SK-N-SH (cell line): ENCODE results near the gene GOLM1. TPM values are rescaled to one million over a fixed set of nuclear protein-coding genes. Genes with fewer than 3 reads are reported as not detected.

Experiments used
- CTCF ChIA-PET: fragments of 300-600, 350-600 bp; formaldehyde crosslinking; extraction: SDS; loops from one replicate; lab custom pipeline; 2021; lab: Yijun Ruan, JAX
- POLR2A ChIA-PET: fragments of 350-600 bp; sonication (Branson Sonifier 250); formaldehyde crosslinking; extraction: SDS; loops from one replicate; lab custom pipeline; 2020; ENCODE audit warnings: antibody characterized with exemption, inconsistent platforms; lab: Yijun Ruan, JAX
- DNase-seq: peaks from one replicate; pipeline ENCODE4 v3.0.0; 2012
- H2AFZ ChIP-seq: fragments of 200-600 bp; sonication (generic); 2 replicates; pipeline ENCODE4 v1.8.1; 2016; ENCODE audit warnings: antibody characterized with exemption, mild to moderate bottlenecking, low read depth
- H3F3A ChIP-seq: fragments of 200-600 bp; sonication (generic); replicated peaks from 2 replicates; pipeline ENCODE3; 2016; ENCODE audit warnings: antibody characterized with exemption, mild to moderate bottlenecking; ENCODE audit not compliant: insufficient read depth
- H3K27ac ChIP-seq, 2 experiments: fragments of 200-500 bp in 1 of 2; fragments of 200-600 bp in 1 of 2; sonication (Bioruptor generic) in 1 of 2; sonication (generic), shearing (Covaris generic) in 1 of 2; 2 replicates each; pipeline versions ENCODE4 v1.5.1 to v1.6.1; 2014 to 2016; ENCODE audit warnings: low read depth in 2 of 2, inconsistent platforms in 1 of 2, low read length in 1 of 2, mild to moderate bottlenecking in 1 of 2, mixed read lengths in 1 of 2
- H3K27me3 ChIP-seq: fragments of 200-600 bp; sonication (generic), shearing (Covaris generic); 2 replicates; pipeline ENCODE4 v1.6.1; 2016; ENCODE audit warnings: mixed run types; ENCODE audit not compliant: insufficient read depth
- H3K36me3 ChIP-seq, 2 experiments: fragments of 200-500 bp in 1 of 2; fragments of 200-600 bp in 1 of 2; sonication (Bioruptor generic) in 1 of 2; sonication (generic) in 1 of 2; replicated peaks in 1 of 2; 2 replicates each; pipeline versions ENCODE3 to v1.5.1; 2014 to 2016; ENCODE audit warnings: low read length in 1 of 2, mild to moderate bottlenecking in 1 of 2; ENCODE audit not compliant: insufficient read depth in 2 of 2, control insufficient read depth in 1 of 2
- H3K4me1 ChIP-seq, 2 experiments: fragments of 200-500 bp in 1 of 2; fragments of 200-600 bp in 1 of 2; sonication (Bioruptor generic) in 1 of 2; sonication (generic), shearing (Covaris generic) in 1 of 2; 2 replicates each; pipeline versions ENCODE4 v1.5.1 to v1.6.1; 2014 to 2016; ENCODE audit warnings: low read depth in 1 of 2, low read length in 1 of 2, mixed run types in 1 of 2; ENCODE audit not compliant: insufficient read depth in 2 of 2, control insufficient read depth in 1 of 2
- H3K4me2 ChIP-seq: fragments of 200-600 bp; sonication (generic), shearing (Covaris generic); 2 replicates; pipeline ENCODE4 v1.6.1; 2017; ENCODE audit warnings: mixed run types
- H3K4me3 ChIP-seq, 2 experiments: fragments of 200-500 bp in 1 of 2; fragments of 200-600 bp in 1 of 2; sonication (Bioruptor generic) in 1 of 2; sonication (generic), shearing (Covaris generic) in 1 of 2; 2 replicates each; pipeline versions ENCODE4 v1.5.1 to v1.8.1; 2014 to 2016; ENCODE audit warnings: low read depth in 2 of 2, inconsistent platforms in 1 of 2, low read length in 1 of 2, mild to moderate bottlenecking in 1 of 2, mixed read lengths in 1 of 2, moderate library complexity in 1 of 2
- H3K79me2 ChIP-seq: fragments of 200-600 bp; sonication (generic); 2 replicates; pipeline ENCODE4 v1.8.1; 2017; ENCODE audit warnings: mild to moderate bottlenecking; ENCODE audit not compliant: insufficient read depth
- H3K9ac ChIP-seq: fragments of 200-600 bp; sonication (generic); 2 replicates; pipeline ENCODE4 v1.6.1; 2017; ENCODE audit warnings: mixed run types
- H3K9me2 ChIP-seq: fragments of 200-600 bp; sonication (generic); 2 replicates; pipeline ENCODE4 v1.6.1; 2017; ENCODE audit warnings: mixed run types
- H3K9me3 ChIP-seq: fragments of 200-600 bp; sonication (generic); 2 replicates; pipeline ENCODE4 v1.6.1; 2017; ENCODE audit warnings: mixed run types, mild to moderate bottlenecking, moderate library complexity
- H4K20me1 ChIP-seq: fragments of 200-600 bp; sonication (generic); 2 replicates; pipeline ENCODE4 v1.6.1; 2017; ENCODE audit warnings: mild to moderate bottlenecking, mixed run types; ENCODE audit not compliant: insufficient read depth
- CHD2 ChIP-seq: fragments of 150-350 bp; IDR thresholded peaks from 2 replicates; pipeline ENCODE4 v1.6.1; 2018; ENCODE audit warnings: low read length; ENCODE audit not compliant: partially characterized antibody
- FOSL2 ChIP-seq: IDR thresholded peaks from 2 replicates; pipeline ENCODE4 v1.4.0; 2012; ENCODE audit warnings: low read depth, mild to moderate bottlenecking, moderate library complexity, borderline replicate concordance
- FOXJ3 ChIP-seq: sonication (generic); formaldehyde crosslinking; IDR thresholded peaks from 2 replicates; pipeline ENCODE4 v1.5.1; 2020; ENCODE audit warnings: mild to moderate bottlenecking, missing genetic modification reagents
- FOXM1 ChIP-seq: IDR thresholded peaks from 2 replicates; pipeline ENCODE4 v1.4.0; 2012; ENCODE audit warnings: low read depth, mild to moderate bottlenecking
- GATA2 ChIP-seq: sonication (generic); formaldehyde crosslinking; IDR thresholded peaks from 2 replicates; pipeline ENCODE4 v1.5.0; 2020; ENCODE audit warnings: mild to moderate bottlenecking, missing genetic modification reagents
- JUND ChIP-seq: IDR thresholded peaks from 2 replicates; pipeline ENCODE4 v1.4.0; 2012
- NRF1 ChIP-seq: IDR thresholded peaks from 2 replicates; pipeline ENCODE4 v1.6.1; 2012; ENCODE audit warnings: low read depth, mild to moderate bottlenecking, low read length
- POLR2AphosphoS5 ChIP-seq: IDR thresholded peaks from 2 replicates; pipeline ENCODE4 v1.6.1; 2012; ENCODE audit warnings: low read depth, low read length
- RAD21 ChIP-seq: IDR thresholded peaks from 2 replicates; pipeline ENCODE4 v1.6.1; 2012; ENCODE audit warnings: mild to moderate bottlenecking, low read length
- REST ChIP-seq: IDR thresholded peaks from 2 replicates; pipeline ENCODE4 v1.6.1; 2012; ENCODE audit warnings: mild to moderate bottlenecking, low read depth, low read length, moderate library complexity
- SMC3 ChIP-seq: IDR thresholded peaks from 2 replicates; pipeline ENCODE4 v1.6.1; 2012; ENCODE audit warnings: low read depth, low read length, improper control_type of control experiment
- ZBTB33 ChIP-seq: IDR thresholded peaks from 2 replicates; pipeline ENCODE4 v1.4.0; 2012; ENCODE audit warnings: low read depth, borderline replicate concordance
- WGBS: methylation state at CpG from one replicate; pipeline ENCODE4 v1.1.6; 2017; ENCODE audit warnings: low lambda C conversion rate; 5-methylcytosine and 5-hydroxymethylcytosine counted together
- polyA plus RNA-seq, 3 experiments: library from polyadenylated mRNA; depleted of rRNA; stranded (reverse); fragments of >200 nt; gene quantifications; 2 replicates each; pipeline ENCODE4 v1.2.3, GENCODE V29; 2012
- TF ChIP-seq, protein P1 (sequence below): IDR thresholded peaks from 2 replicates; pipeline ENCODE4 v1.4.0; 2012; ENCODE audit warnings: low read depth, borderline replicate concordance

Gene GOLM1
- polyA plus RNA-seq, 1 of the 3 experiments (the other 2 are of a cell fraction): 69.8 TPM

GRCh38 chr9:86064220-86064619 lies 35.1 kb downstream of the GOLM1 start (continued):
- TF ChIP-seq RAD21: no peak
- TF ChIP-seq, protein P1, sequence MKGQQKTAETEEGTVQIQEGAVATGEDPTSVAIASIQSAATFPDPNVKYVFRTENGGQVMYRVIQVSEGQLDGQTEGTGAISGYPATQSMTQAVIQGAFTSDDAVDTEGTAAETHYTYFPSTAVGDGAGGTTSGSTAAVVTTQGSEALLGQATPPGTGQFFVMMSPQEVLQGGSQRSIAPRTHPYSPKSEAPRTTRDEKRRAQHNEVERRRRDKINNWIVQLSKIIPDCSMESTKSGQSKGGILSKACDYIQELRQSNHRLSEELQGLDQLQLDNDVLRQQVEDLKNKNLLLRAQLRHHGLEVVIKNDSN: no peak
- no peak for TF ChIP-seq REST
- no peak for TF ChIP-seq ZBTB33
- TF ChIP-seq CHD2: no peak
- no peak for TF ChIP-seq SMC3
- TF ChIP-seq JUND: no peak

- H3K4me1 ChIP-seq: peaks cover 0 to 3% of the 10 kb centered on the region in 2 experiments; a peak in 1 of 4 replicates
- TF ChIP-seq, protein P1: no peak
- no peak for TF ChIP-seq FOXM1
- no peak for TF ChIP-seq FOSL2
- TF ChIP-seq GATA2 (CRISPR knock-in tag): no peak
- no peak for TF ChIP-seq FOXJ3 (CRISPR knock-in tag)
- no peak for TF ChIP-seq JUND
- no peak for TF ChIP-seq NRF1
- TF ChIP-seq RAD21: no peak
- no peak for TF ChIP-seq REST
- TF ChIP-seq POLR2AphosphoS5: no peak
- ChIA-PET POLR2A (no interaction called here), CTCF (interaction anchor here (0.8 to 1.2 kb wide), 2 partner anchors 9 to 139 kb away, joined by 3 to 4 read pairs; no protein-coding TSS in a partner anchor)
- no peaks in the 10 kb centered on the region for H3K9me3 ChIP-seq
- no peaks in the 10 kb centered on the region for H3F3A ChIP-seq
- no peak for DNase-seq
- H3K27ac ChIP-seq: no peak overlapping the region
- no peaks in the 10 kb centered on the region for H3K79me2 ChIP-seq
- H4K20me1 ChIP-seq: no peaks in the 10 kb centered on the region
- H3K27me3 ChIP-seq: no peaks in the 10 kb centered on the region
- H3K36me3 ChIP-seq: peaks cover 0 to 4% of the 10 kb centered on the region in 2 experiments
- H2AFZ ChIP-seq: no peak overlapping the region
- 90% methylated on average over 15 of the region's 16 CpGs for WGBS
- no peaks in the 10 kb centered on the region for H3K9me2 ChIP-seq
- no peak overlapping the region for H3K9ac ChIP-seq
- H3K4me2 ChIP-seq: no peak overlapping the region
- H3K4me3 ChIP-seq: no peak overlapping the region
These were observed 36.3 kb downstream of the GOLM1 start for GRCh38 chr9:86062845-86063693.
